ENCODE measurements around the gene NAALADL2. TPM values are rescaled to one million over a fixed set of nuclear protein-coding genes. Genes with fewer than 3 reads are reported as not detected.

The NAALADL2 gene
- total and polyA plus RNA-seq, 2 of the 8 experiments (the other 6 are each of a cell fraction or from before 2014, with no cell fraction given), result 0.12 to 0.22 TPM

GRCh38 chr3:175077216-175077615 is 218.1 kb downstream of the NAALADL2 start:
- DNase-seq (ENCODE audit: low read depth in 1 of 2, low spot score in 2 of 2), result no peak
- H2BK12ac ChIP-seq (ENCODE audit: low read depth, low read length), result no peak overlapping the region
- FAIRE-seq, result no peak
- no peak overlapping the region for H3K18ac ChIP-seq (ENCODE audit: extremely low read depth, low read length)
- H3K27ac ChIP-seq (ENCODE audit: low read depth, low read length), result no peak overlapping the region
- H4K8ac ChIP-seq (ENCODE audit: extremely low read depth, insufficient read depth, low read length), result no peak overlapping the region
- no peak overlapping the region for H2BK120ac ChIP-seq (replicated peaks; ENCODE audit: low read depth, low read length)
- TF ChIP-seq BACH1 (IDR thresholded peaks at IDR 0.05; ENCODE audit: low read length), result no peak
- TF ChIP-seq MAX (IDR thresholded peaks at IDR 0.05), result no peak
- TF ChIP-seq HDAC6 (IDR thresholded peaks at IDR 0.05; ENCODE audit: low read depth, low read length), result no peak
- no peaks in the 10 kb centered on the region for H3K4me1 ChIP-seq (replicated peaks in 1 of 4; ENCODE audit: control insufficient read depth in 3 of 4, insufficient read depth in 4 of 4, low read length in 3 of 4)
- H3K4me2 ChIP-seq (ENCODE audit: insufficient read depth in 1 of 2, low read depth in 2 of 2, low read length in 2 of 2), result no peak overlapping the region
- ChIA-PET CTCF (ENCODE audit: partially characterized antibody) (no interaction called here), POLR2A (ENCODE audit: partially characterized antibody) (no interaction called here)
- no peak overlapping the region for H2BK5ac ChIP-seq (ENCODE audit: low read depth, low read length)
- 92% methylated on average over 3 of the region's 3 CpGs; no CpG with 5 or more reads in 1 of the 2 experiments for WGBS, 2 experiments (ENCODE audit: extremely low coverage in 1 of 2, insufficient coverage in 1 of 2, insufficient read length in 1 of 2, insufficient replicate concordance in 2 of 2, low coverage in 1 of 2, low lambda C conversion rate in 2 of 2, missing lambda C conversion rate in 1 of 2)
- no peak overlapping the region for H3K56ac ChIP-seq (replicated peaks; ENCODE audit: insufficient read length, low read depth, low read length)
- H3K23ac ChIP-seq (ENCODE audit: insufficient read length), result no peak overlapping the region
- no peak overlapping the region for H4K91ac ChIP-seq (replicated peaks; ENCODE audit: insufficient read length, low read length)
- H2AK5ac ChIP-seq (ENCODE audit: low read depth, low read length), result no peak overlapping the region
- H2AFZ ChIP-seq (ENCODE audit: low read length), result no peak overlapping the region
- H4K20me1 ChIP-seq (replicated peaks in 1 of 2; ENCODE audit: control insufficient read depth in 1 of 2, insufficient read depth in 2 of 2, low read length in 2 of 2), result no peaks in the 10 kb centered on the region
- H2BK20ac ChIP-seq (ENCODE audit: low read length), result no peak overlapping the region
- no peak overlapping the region for H4K5ac ChIP-seq (ENCODE audit: insufficient read length, low read depth, low read length)
- no peaks in the 10 kb centered on the region for H3K23me2 ChIP-seq (ENCODE audit: low read depth, low read length)
- no peaks in the 10 kb centered on the region for H3K79me2 ChIP-seq (ENCODE audit: control insufficient read depth in 1 of 2, insufficient read depth in 2 of 2, low read length in 2 of 2)
- no peaks in the 10 kb centered on the region for H3K27me3 ChIP-seq (replicated peaks in 1 of 4; ENCODE audit: control insufficient read depth in 3 of 4, extremely low read depth in 1 of 4, insufficient read depth in 3 of 4, low read length in 3 of 4)
- no peak overlapping the region for H3K9ac ChIP-seq (replicated peaks in 1 of 4; ENCODE audit: extremely low read depth in 1 of 4, low read depth in 3 of 4, low read length in 3 of 4)
- no peaks in the 10 kb centered on the region for H3K79me1 ChIP-seq (ENCODE audit: low read depth, low read length)
- H3K4ac ChIP-seq (replicated peaks; ENCODE audit: insufficient read length, low read depth, low read length), result no peak overlapping the region
- H3K9me3 ChIP-seq (ENCODE audit: insufficient read depth in 2 of 2, low read depth in 1 of 2, low read length in 1 of 2), result no peaks in the 10 kb centered on the region
- H2BK15ac ChIP-seq (ENCODE audit: low read length), result no peak overlapping the region
- H3K14ac ChIP-seq (ENCODE audit: insufficient read length), result no peak overlapping the region
- no peaks in the 10 kb centered on the region for H3K36me3 ChIP-seq (ENCODE audit: control insufficient read depth in 2 of 4, insufficient read depth in 4 of 4, low read length in 3 of 4)
- no peak overlapping the region for H3K4me3 ChIP-seq (ENCODE audit: extremely low read depth in 1 of 4, insufficient read depth in 2 of 4, low read depth in 3 of 4, low read length in 4 of 4)
